ENCODE data around the gene PKIG.
"Not testable (repeated sequence)": the region's sequence is repeated elsewhere in the genome, so short reads cannot be mapped to it uniquely, and the experiment has no call there.

The PKIG gene

DNA sequence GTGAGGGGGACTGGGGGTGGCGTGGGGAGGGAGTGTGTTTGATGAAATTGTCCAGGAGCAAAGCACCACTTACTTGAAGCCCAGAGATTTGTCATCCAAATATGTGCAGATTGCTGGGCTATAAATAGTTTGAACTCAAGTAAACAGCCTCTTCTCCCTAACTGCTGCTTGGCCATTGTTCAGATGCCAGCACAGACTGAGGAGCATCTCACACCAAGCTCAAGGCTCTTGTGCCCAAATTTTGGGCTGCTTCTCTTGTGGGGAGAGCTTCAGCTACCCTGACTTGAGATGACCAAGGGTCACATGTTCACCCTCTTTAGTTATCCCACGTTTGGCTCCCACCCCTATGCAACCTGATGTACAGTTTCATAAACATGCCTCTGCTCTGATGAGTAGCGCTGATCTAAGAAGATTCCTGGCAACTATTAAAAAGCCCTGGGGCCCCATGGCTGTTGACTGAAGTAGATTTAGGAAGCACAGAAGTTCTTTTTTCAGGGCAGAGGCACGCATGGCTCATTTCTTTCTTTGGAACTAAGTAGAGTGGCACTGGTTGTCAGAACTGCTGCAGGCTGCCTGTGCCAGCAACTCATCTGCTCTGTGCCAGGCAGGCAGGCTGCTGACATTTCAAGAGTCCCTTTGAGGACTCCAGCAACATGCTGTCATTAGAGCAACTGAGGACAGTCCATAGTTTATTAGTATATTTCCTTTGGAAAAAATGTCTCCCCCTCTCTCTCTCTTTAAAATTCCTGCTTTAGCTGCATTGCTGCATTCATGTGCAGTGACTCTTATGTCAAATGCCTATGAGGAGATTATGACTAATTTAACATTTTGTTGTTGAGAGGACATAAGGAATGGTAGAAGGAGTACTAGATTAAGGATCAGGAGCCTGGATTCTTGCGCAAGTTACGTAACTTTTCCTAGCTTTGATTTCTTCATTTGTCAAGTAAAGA is 9.6 kb upstream of the PKIG start:
- DNase-seq (ENCODE audit: low read depth in 2 of 2): no peak

- no peak for DNase-seq (ENCODE audit: low read depth in 2 of 2)
These were observed 8.9 kb upstream of the PKIG start for GRCh38 chr20:44573501-44573869.

GRCh38 chr20:44574372-44574771 is 8.0 kb upstream of the PKIG start:
- DNase-seq (ENCODE audit: low read depth in 2 of 2): no peak

GRCh38 chr20:44576297-44576696 is 6.1 kb upstream of the PKIG start:
- no peak for DNase-seq (ENCODE audit: low read depth in 2 of 2)

DNA sequence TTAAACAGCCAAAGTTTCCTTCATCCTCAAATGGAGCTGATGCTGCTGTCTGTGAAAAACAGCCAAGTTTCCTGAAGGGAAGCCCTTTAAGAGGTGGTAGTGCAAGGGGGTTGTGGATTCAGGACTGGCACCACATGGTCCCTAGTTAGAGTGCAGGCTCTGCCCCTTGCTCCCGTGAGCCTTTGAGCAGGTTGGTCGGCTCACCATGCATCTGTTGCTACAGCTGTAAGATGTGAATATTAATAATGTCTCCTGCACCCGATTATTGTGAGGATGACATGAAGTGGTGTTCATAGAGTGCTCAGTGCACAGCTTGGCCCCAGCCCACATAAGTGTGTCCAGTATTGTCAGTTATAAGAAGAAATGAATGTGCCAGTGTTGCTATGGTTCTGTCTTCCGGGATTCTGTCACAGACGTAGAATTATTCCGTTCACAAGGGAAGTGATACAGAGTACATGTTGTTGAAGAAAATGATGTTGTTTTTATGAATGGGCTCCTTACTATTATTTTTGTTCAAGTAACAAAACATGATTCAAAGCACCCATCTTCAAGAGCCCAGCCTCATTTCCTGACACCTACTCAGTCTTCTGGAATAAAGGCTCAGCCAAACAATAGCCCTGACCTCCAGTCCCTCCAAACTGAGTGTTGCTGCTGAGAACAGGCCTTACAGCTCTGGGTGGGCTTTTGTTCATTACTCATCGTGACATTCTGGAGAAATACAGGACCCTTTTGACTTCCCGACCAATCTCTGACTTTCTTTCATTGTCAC is 2.9 kb upstream of the PKIG start:
- DNase-seq (ENCODE audit: low read depth in 2 of 2): no peak

GRCh38 chr20:44580581-44581268 is 1.7 kb upstream of the PKIG start:
- no peak for DNase-seq (ENCODE audit: low read depth in 2 of 2)

DNA sequence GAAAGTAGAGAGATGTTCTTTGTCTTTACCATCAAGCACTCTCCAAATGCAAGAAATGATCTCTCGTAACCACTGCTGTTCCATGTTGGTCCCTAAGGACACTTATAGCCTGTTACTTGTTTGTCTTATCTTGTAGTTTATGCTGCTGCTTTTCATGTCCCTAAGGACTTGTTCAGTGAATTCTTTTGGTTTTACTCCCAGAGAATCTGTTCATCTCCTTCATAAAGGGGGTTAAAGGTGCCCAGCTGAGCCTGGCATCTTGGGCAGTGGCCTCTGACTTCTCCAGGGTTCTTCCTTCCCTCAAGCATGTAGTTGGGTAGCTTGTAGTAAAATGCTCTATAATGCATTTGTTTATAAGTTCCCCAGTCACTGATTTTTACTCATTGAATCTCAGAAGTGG is 864 bp upstream of the PKIG start:
- no peak for DNase-seq (ENCODE audit: low read depth in 2 of 2)

GRCh38 chr20:44583157-44583556 is 778 bp downstream of the PKIG start:
- no peak for DNase-seq (ENCODE audit: low read depth in 2 of 2)

GRCh38 chr20:44584162-44584561 is 1.8 kb downstream of the PKIG start:
- no peak for DNase-seq (ENCODE audit: low read depth in 2 of 2)

DNA sequence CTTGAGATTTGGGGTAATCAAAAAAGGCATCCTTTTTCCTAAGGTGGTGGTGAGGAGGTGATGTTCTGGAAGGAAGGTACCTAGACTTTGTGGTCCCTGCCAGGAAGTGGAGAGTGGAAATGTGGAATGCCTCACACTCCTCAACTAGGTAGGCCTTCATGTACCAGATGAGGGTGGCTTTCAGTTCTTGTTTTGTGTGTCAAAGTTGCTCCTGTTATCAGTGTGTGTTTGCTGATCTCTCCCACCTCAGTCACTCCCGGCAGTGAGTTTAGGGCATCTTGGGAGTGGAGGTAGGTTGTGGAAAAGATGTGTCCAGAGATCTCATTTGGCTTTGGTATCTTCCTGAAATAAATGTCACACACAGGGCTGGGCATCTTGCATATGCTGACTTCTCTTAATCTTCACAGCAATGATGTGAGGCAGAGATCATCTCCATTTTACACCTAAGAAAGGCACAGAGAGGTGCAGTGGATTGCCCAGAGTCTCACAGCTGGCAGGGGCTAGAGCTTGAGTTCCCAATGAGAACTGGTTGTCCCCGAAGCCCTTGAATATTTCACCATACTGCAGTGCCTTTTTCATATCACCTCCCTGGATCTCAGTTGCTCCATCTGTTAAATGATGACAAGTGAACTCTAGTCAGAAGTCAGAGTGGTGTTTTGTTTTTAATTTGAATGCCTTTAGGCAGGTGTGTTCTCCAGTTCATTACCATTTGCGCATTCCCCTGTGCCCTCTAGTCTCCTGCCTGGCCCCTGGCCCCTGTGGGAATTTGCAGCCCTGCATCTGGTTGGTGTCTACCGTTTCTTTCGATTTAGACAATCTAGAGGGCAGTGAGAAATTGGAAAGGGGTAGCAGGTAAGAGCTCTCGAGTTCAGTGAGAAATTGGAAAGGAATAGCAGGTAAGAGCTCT is 2.9 kb downstream of the PKIG start:
- DNase-seq (ENCODE audit: low read depth in 2 of 2): no peak

GRCh38 chr20:44586289-44586911 is 4.0 kb downstream of the PKIG start:
- no peak for DNase-seq (ENCODE audit: low read depth in 2 of 2)

- DNase-seq (ENCODE audit: low read depth in 2 of 2): no peak
These were observed 4.9 kb downstream of the PKIG start for GRCh38 chr20:44587035-44587980.

DNA sequence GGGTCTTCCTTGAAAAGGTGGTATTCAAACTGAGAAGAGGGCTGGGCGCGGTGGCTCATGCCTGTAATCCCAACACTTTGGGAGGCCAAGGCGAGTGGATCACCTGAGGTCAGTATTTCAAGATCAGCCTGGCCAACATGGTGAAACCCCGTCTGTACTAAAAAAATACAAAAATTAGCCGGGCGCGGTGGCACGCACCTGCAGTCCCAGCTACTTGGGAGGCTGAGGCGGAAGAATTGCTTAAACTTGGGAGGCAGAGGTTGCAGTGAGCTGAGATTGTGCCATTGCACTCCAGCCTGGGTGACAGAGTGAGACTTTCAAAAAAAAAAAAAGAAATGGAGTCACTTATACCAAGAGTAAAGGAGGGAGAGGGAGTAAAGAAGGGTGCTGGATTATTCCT is 5.9 kb downstream of the PKIG start:
- DNase-seq (ENCODE audit: low read depth in 2 of 2): not testable (repeated sequence)

- no peak for DNase-seq (ENCODE audit: low read depth in 2 of 2)
These were observed 7.2 kb downstream of the PKIG start for GRCh38 chr20:44589537-44589936.

DNA sequence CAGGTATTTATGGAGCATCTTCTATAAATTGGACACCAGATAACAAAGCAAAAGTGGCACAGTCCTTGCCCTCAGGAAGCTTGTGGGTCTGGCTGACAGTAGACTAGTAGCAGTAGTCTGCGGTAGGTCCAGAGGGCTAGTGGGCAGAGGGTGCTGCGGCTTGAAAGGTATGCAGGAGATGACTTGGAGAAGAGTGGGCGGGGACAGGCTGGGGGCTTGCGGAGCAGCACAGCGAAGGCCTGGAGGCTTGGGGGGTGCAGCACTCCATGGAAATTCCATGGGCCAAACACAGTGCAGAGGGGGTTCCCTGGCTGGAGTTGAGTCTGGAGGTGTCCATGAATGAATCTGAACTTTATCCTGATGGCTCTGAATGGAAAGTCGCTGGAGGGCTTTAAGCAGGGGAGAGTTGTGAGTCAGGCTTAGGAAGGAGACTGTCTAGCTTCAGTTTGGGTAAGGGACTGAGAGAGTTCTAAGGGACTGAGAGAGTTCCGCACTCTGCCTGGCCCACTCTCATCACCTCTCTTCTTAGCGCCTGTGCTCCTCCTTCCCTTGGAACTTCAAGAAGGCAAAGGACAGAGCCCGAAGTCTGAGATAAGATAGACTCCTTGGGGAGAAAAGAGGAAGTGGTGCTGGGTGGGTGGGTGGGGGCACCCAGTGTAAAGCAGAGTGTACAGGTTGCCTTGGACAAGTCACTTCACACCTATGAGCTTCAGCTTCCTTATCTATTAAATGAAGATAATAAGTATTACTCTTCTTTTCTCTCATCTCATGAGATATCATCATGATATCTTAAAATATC is 8.8 kb downstream of the PKIG start:
- DNase-seq (ENCODE audit: low read depth in 2 of 2): no peak

DNA sequence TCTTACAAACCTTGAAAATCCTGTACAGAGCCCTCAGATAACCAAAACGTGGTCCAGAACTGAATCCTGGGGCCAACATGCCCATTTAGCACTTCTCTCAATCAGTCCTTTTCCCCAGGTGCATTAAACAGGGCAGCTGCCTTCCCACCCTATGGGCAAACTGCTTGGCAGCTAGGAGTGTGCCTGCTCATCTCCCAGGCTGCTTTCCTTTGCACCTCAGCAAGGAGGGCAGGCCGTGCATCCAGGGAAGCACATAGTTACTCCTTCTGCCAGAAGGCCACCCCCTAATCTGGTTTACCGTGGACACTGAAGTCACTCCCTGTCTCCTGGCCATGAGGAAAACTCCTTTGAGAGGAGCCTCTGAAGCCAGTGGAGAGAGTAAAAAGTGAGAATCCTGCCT is 10.0 kb downstream of the PKIG start:
- DNase-seq (ENCODE audit: low read depth in 2 of 2): no peak

DNA sequence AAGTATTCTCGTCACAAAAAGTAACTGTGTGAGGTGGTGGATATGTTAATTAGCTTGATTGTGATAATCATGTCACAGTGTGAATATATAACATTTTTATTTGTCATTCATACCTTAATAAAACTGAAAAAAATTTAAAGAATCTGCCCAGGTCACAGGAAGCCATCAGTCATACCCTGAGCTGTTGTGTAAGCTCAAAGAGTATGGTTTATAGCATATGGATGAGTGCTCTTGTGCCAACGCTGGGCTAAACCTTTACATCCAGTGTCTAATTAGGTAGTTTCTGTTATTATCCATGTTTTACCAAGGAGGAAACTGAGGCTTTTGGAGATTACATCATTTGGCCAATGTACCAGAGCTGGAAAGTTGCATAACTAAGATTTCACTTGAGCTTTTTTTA is 11.4 kb downstream of the PKIG start:
- no peak for DNase-seq (ENCODE audit: low read depth in 2 of 2)

DNA sequence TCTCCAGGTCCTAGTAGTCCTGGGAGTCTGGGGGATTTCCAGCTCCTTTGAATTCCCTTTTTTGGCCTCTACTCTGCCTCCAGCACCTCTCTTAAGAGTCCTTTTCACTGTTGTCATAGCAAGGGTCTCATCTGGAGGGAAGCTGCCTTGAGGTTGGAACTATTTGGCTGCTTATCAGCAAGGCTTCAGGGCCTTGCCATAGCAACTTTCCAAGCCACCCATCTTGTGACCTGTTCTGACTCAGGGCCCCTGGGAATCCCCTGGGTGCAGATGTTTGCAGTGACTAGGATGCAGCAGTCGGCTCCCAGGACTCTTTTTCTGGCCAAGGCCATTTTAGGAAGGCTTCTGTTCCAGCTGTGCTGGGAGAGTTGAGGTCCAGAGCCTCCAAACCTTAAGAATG is 12.4 kb downstream of the PKIG start:
- no peak for DNase-seq (ENCODE audit: low read depth in 2 of 2)

- no peak for DNase-seq (ENCODE audit: low read depth in 2 of 2)
These were observed 13.6 kb downstream of the PKIG start for GRCh38 chr20:44596010-44596409.
